GM04503 (cell line): ENCODE data around the gene UBE2R2.
"Not testable (repeated sequence)": the region's sequence is repeated elsewhere in the genome, so short reads cannot be mapped to it uniquely, and the experiment has no call there.

Experiments
- DNase-seq: peaks from one replicate; pipeline ENCODE4 v3.0.0-alpha.2; 2012; ENCODE audit warnings: low read depth

Gene UBE2R2

DNA sequence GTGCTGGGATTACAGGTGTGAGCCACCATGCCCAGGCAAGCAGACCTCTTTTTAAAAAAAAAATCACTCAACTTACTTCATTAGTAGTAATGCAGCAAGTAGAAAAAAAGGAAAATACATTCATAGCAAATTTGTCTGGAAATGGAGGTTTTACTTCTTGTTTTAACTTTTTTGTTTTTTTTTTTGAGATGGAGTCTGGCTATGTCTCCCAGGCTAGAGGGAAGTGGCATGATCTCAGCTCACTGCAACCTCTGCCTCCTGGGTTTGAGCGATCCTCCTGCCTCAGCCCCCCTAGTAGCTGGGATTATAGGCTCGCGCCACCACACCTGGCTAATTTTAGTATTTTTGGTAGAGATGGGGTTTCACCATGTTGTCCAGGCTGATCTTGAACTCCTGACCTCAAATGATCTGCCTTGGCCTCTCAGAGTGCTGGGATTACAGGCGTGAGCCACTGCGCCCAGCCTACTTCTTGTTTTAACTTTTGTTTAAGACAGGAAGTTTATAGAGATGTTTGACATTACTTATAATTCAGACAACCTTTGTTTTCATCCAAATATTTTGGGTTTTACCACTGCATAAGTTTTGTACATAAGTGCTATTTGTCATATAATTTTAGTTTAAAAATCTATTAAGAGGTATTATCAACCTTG lies 26.5 kb downstream of the UBE2R2 start:
- no peak for DNase-seq

GRCh38 chr9:33846231-33846630 lies 29.3 kb downstream of the UBE2R2 start:
- DNase-seq, result no peak

DNA sequence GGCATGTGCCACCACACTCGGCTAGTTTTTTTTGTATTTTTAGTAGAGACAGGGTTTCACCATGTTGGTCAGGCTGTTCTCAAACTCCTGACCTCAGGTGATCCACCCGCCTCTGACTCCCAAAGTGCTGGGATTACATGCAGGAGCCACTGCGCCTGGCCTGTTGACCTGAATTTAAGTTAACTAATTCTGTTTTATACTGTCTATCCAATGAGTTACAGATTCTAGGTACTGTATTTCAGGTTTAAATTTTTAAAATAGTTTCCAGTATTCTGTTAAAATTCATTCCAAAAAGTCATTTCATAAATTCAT lies 30.9 kb downstream of the UBE2R2 start:
- not testable (repeated sequence) for DNase-seq

DNA sequence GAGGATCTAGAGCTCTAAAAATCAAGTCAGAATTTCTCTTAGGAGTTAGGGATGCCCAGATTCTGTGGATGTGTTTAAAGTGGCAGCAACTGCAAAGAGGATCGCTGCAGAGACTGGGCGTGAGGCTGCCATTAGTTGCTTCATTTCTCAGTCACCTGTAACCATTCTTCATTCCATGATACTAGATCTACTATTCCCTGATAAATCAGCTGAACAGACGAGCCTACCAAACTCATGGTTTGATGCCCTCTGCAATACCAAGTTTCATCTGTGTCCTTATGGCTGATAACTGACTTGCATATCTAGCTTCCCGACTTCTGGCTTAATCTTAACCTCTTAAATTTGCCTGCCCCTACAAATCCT lies 33.3 kb downstream of the UBE2R2 start:
- no peak for DNase-seq

DNA sequence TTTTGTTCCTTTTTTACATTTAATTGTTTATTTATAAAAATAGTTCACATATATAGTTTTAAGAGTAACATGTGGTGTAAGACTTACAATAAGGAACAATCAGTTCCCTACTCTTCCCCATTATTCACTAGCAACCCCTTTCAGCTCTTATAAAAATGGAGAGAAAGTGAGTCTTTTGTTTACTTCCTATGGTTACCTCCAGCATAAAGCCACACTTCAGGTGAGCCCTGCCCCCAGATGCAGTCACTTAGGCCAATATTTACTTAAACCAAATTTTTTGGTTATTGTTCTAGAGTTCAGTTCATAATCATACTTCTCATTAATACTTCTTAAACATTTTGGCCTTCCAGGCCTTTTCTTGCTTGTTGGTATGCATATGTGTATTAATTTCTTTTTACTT lies 33.7 kb downstream of the UBE2R2 start:
- DNase-seq, result no peak

DNA sequence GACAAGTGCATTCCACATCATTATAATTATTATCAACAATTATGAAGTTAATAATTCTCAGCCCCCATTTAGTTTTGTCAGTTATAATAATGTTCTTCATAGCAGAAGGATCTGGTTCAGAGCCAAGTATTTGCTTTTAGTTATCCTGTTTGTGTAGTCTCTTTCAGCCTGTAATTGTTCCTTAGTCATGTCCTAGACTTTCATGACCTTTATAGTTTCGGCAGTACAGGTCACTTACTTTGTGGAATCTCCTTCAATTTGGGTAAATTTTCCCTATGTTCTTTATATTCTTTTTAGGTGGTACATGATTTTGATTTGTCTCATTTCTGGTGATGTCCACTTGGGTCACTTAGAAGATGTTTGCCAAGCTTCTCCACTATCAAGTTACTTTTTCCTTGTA lies 34.3 kb downstream of the UBE2R2 start:
- no peak for DNase-seq

- DNase-seq, result no peak
Observed at GRCh38 chr9:33852216-33852826, 35.4 kb downstream of the UBE2R2 start.

DNA sequence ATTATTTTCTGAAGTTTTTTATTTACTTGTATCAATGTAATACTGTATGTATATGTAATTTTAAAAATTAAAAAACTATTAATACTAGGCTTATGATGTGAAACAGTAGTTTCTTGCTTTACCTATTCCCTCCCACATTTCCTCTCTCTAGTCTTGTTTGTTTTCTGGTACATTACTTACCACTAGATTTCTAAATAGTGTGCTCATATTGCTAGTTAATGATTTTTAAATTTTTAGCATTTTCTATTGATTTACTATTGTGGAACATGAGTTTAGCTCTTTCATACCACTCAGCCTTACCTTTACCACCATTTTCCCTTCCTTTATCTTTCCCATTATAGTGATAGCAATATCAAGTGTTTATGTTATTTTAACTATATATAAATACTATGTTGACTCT lies 39.3 kb downstream of the UBE2R2 start:
- no peak for DNase-seq

DNA sequence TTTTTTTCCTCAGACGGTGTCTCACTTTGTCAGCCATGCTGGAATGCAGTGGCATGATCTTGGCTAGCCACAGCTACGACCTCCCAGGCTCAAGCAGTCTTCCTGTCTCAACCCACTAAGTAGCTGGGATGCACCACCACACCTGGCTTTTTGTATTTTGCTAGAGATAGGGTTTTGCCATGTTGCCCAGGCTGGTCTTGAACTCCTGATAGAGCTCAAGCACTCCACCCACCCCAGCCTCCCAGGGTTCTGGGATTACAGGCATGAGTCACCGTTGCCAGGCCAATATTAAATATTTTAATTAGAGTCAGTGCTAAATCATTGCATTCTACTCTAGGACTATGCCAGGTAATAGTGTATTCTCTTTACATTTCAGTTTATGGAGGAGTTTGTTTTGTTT lies 41.5 kb downstream of the UBE2R2 start:
- DNase-seq, result no peak

DNA sequence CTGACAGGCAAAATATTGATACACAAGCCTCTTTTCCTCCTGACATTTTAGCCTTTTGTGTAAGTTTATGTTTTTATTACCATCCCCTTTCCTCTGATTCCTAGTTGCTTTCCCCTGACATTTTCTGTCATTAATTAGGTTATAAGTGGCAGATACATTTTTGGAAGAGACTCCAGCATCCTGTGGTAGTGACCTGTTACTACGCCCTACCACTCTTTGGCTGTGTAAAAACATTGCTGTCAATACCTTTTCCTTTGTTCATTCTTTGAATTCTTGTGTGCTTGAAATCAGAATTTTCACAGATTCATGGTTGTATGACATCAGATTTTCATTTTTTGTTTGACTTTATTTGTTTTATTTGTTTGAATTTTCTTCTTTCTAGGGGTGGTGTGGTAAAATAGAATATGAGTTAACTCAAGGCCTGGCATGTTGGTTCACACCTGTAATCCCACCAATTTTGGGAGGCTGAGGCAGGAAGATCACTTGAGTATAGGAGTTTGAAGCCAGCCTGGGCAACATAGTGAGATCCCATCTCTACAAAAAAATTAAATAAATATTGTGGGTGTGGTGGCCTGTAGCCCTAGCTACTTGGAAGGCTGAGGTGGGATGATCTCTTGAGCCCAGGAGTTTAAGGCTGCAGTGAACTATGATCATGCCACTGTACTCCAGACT lies 43.4 kb downstream of the UBE2R2 start:
- DNase-seq, result no peak

GRCh38 chr9:33861917-33862453 lies 45.0 kb downstream of the UBE2R2 start:
- no peak for DNase-seq

DNA sequence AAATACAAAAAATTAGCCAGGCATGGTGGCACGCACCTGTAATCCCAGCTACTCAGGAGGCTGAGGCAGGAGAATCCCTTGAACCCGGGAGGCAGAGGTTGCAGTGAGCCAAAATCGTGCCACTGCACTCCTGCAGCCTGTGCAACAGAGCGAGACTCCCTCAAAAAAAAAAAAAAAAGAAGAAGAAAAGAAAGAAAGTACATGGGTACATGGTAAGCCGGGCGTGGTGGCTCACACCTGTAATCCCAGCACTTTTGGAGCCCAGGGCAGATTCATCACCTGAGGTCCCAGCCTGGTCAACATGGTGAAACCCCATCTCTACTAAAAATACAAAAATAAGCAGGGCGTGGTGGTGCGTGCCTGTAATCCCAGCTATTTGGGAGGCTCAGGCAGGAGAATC lies 46.1 kb downstream of the UBE2R2 start:
- DNase-seq, result not testable (repeated sequence)

GRCh38 chr9:33867747-33868439 lies 50.9 kb downstream of the UBE2R2 start:
- DNase-seq, result peak; percentile 42

DNA sequence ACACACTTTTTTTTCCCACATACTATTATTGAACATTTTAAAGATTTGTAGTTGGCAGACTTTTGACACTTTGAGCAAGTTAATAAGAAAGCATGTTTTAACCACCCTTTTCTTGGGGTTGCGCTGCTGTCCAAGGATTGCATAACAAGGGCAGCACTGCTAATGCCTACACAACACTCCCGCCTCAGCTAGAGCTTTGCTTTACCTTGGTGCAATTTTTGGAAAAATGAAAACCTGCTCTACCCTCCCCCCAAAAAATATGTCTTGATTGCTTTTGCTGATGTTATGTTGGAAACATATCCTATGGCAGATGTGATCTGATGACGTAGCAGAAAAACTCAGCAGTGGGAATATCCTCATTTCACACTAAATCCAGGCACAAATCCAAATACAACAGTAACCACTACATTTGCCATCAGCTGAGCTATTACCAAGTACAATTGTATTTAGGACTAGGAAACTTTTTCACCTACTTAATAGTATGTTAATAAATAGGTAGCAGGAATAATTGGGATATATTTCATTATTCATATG lies 51.5 kb downstream of the UBE2R2 start:
- peak; percentile 24 for DNase-seq

GRCh38 chr9:33869243-33869642 lies 52.3 kb downstream of the UBE2R2 start:
- DNase-seq, result not testable (repeated sequence)

DNA sequence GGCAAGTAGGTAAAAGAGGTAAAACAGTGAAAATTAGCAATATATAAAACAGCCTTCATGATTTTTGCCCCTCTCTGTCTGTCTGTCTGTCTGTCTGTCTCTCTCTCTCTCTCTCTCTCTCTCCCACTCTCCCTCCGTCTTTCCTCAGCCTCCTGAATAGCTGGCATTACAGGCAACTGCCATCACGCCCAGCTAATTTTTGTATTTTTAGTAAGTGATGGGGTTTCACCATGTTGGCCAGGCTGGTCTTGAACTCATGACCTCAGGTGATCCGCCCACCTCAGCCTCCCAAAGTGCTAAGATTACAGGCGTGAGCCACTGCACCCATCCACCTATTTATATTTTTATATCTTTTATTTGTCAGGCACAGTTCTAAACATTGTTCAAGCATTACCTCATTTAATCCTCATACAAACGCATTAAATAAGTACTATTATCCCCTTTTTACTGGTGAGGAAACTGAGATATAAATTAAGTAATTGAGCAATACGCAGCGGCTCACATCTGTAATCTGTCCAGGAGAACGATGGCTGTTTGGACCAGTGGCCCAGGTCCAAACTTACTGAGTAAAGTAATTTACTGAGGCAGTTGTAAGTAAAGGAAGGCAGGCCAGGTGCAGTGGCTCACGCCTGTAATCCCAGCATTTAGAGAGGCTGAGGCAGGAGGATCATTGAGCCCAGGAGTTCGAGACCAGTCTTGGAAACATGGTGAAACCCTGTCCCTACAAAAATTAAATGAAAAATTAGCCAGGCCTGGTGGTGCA lies 60.9 kb downstream of the UBE2R2 start:
- no peak for DNase-seq

DNA sequence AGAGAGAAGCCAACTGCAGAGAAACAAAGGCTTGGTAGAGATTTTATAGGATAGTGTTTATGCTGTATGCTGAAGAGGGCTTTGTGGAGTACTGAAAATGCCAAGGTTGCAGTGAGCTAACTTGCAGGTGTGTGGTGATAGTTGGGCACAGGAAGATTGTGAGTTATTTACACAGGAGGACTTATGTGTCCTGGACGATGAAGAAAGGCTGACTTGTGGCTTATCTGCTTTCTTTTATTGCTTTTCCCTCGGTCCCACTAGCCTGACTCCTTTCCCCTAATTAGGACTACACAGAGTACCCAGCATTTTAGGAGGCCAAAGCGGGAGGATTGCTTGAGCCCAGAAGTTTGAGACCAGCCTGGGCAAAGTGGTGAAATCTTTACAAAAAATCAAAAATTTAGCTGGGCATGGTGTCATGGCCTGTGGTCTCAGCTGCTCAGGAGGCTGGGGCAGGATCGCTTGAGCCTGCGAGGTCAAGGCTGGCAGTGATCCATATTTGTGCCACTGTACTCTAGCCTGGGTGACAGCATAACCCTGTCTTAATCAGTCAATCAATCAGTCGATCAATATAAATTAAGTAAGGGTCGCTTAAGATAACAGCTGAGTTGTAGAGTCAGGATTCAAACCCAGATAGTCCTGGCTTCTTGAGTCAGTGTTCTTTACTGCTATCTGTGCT lies 61.9 kb downstream of the UBE2R2 start:
- DNase-seq, result no peak

DNA sequence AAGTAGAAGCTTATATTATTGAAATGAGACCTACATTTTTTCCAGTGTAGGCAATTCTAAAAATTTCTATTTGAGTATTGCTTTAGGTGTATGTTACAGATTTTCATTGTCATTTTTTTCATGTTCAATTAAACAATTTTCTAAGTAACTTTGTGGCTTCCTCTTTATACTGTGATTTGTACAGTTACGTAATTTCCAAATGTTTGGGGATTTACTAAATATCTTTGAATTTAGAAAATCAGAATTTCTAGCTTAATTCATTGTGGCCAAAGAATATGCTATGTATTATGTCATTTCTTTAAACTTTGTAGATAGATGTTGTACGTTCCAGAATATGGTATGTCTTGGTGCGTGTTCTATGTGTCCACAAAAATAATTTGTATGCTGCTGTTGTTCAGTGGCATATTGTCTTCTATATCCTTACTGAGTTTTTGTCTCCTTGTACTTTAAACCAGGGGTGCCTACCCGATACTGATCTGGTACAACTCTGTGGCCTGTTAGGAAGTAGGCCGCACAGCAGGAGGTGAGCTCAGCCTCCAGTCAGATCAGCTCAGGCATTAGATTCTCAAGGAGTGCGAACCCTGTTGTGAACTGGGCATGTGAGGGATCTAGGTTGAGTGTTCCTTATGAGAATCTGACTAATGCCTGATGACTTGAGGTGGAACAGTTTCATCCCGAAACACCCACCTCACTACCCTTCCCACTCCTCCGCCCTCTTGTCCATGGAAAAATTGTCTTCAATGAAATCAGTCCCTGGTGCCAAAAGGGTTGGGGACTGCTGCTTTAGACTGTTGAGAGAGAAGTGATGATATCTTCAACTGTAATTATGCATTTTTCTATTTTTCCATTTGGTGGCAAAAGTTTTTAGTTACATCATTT lies 63.5 kb downstream of the UBE2R2 start:
- no peak for DNase-seq

DNA sequence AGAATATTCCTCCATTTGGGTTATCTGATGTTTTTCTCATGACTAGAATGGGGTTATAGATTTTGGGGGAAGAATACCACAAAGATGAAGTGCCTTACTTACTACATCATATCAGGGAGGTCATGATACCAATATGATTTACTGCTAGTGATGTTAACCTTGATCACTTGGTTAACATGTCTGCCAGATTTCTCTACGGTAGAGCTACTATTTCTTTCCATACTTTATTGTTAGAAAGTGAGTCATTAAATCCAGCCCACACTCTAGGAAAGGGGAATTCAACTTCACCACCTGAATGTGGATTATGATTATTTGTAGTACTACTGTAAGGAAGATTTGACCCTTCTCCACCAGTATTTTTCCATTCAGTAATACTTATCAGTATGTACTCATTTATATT lies 64.7 kb downstream of the UBE2R2 start:
- DNase-seq, result no peak
